Measurements from ENCODE around the gene RUSC1.

GRCh38 chr1:155273343-155274245 is 47.1 kb upstream of the RUSC1 start, which contains the start of gene CLK2:
- no peak for TF ChIP-seq CTCF (IDR thresholded peaks at IDR 0.05)
- TF ChIP-seq TEAD4 (CRISPR knock-in tag; IDR thresholded peaks at IDR 0.05): peak; percentile 43; the same call in 1 of the 2 replicates
- peak; percentile 71; the same call in 1 of the 2 replicates for TF ChIP-seq HMGXB4 (CRISPR knock-in tag; IDR thresholded peaks at IDR 0.05)
- peak; percentile 70 for TF ChIP-seq GABPB1 (CRISPR knock-in tag; IDR thresholded peaks at IDR 0.05)
- TF ChIP-seq ESRRA (CRISPR knock-in tag; IDR thresholded peaks at IDR 0.05; ENCODE audit: borderline replicate concordance): no peak; the same call in 1 of the 2 replicates
- TF ChIP-seq SP1 (CRISPR knock-in tag; conservative IDR thresholded peaks at IDR 0.05): peak; percentile 99
- TF ChIP-seq ZBTB21 (CRISPR knock-in tag; IDR thresholded peaks at IDR 0.05; ENCODE audit: borderline replicate concordance): no peak

Measured in WTC11 (cell line).